NB4 (cell line): ENCODE results near the gene MORN1.

Source experiments
- DNase-seq: peaks from one replicate; pipeline ENCODE4 v3.0.0; 2010; ENCODE audit warnings: low read depth
- H3K4me3 ChIP-seq: one replicate; pipeline ENCODE4 v1.5.1; 2011; ENCODE audit warnings: mild to moderate bottlenecking, low read depth, low read length, moderate library complexity
- CTCF ChIP-seq: IDR thresholded peaks from one replicate; pipeline ENCODE4 v1.5.1; 2012; ENCODE audit warnings: low read depth, low read length
- MAX ChIP-seq: IDR thresholded peaks from 2 replicates; pipeline ENCODE4 v1.6.1; 2011; ENCODE audit warnings: low read depth, low read length
- MYC ChIP-seq: IDR thresholded peaks from 2 replicates; pipeline ENCODE4 v1.6.1; 2011; ENCODE audit warnings: low read depth, low read length
- POLR2A ChIP-seq: IDR thresholded peaks from 2 replicates; pipeline ENCODE4 v1.6.1; 2011; ENCODE audit warnings: mild to moderate bottlenecking; ENCODE audit not compliant: insufficient read length; ENCODE audit errors: extremely low read depth

MORN1 gene

DNA sequence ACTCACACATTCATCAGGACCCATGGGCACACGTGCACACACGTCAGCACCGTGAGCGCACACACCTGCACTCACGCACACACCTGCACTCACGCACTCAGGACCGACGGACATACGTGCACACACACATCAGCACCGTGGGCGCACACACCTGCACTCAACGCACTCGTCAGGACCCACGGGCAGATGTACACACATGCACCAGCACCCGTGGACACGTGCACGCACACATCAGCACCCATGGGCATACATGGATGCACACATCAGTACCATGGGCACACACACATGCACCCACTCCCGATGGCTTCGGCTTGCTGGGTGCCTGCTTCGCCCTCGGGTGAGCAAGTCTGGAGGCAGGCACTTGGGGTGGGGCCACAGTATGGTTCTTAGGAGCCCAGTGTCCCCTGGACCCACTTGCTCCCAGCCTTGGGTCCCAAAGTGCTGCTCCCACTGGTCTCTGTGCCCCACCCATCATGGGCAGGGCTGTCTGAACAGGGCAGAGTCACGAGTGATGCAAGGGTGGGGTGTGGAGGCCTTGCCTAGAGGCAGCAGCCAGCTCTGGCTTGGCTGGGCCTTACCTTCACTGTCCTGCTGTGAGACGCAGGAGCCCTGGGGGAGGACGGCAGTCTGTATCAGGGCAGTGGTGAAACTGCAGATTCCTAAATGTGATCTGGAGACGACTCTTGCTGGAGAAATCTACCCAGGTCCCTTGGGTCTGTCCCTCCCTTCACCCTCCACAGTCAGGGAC, 113.4 kb downstream of the MORN1 start:
- no peak overlapping the region for H3K4me3 ChIP-seq
- TF ChIP-seq MYC (no peak), MAX (no peak), POLR2A (no peak), CTCF (no peak)
- DNase-seq: no peak

- TF ChIP-seq CTCF (no peak), MAX (no peak), MYC (no peak), POLR2A (no peak)
- no peak overlapping the region for H3K4me3 ChIP-seq
- no peak for DNase-seq
Observed at GRCh38 chr1:2276803-2277580, 114.4 kb downstream of the MORN1 start.

DNA sequence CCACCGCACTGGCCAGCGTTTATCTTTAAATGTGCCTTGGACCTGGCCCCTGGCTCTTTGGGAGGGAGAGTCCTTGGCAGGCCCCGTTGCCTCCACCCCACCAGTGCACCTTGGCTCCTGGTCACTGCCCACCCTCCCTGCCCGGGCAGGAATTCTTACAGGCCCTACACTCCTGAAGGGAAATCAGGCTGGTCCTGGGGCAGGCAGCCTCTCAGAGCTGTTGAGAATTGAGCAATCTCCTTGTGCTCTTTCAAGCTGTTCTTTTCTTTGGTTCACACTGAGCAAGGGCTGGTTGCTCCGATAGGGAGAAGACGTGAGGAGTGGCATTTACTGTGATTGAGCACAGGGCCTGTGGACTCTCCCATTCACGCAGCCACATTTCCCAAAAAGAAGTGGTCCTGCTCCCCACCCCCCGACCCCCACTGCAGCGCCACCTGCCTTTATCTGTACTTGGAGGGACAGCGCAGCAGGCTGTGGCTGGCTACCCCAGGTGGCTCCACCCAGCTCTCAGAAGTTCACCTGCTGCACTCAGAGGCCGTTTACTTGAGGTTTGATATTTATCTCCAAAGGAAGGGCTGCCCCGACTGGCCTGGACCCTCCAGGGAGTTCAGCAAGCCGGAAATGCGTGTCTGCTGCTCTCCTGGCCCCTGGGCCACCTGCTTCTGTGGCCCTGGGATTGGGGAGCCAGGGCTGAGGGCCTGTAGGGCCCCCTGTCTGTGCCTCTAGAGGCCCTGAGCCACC, 115.4 kb downstream of the MORN1 start:
- TF ChIP-seq CTCF (no peak), MAX (no peak), MYC (no peak), POLR2A (no peak)
- DNase-seq: peak; percentile 77
- H3K4me3 ChIP-seq: no peak overlapping the region

DNA sequence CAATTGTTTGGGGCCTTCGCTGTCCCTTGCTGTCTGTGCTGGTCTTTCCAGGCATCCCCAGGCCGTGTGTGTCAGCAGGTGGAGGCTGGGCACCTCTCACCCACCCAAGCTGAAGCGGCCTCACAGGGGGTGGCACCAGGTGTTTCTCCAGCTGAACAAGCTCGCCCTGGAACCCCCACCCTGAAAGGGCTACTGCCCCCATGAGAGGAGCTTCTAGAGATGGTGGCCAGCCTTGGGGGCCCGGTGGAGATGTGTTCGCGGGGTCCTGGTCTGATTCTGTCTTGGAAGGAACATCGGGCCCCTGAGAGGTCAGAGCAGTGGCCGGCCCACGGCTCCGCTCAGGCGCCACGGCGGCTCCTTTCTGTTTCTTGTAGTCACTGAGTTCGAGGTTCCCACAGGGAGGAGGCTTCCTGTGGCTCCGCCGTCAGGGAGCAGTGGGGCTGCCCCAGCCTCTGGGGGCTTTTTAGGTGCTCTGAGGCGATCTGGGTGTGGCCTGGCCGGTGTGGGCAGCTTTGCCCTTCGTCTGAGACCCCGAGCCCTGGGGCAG, 116.4 kb downstream of the MORN1 start:
- peak; percentile 21 for DNase-seq
- no peak overlapping the region for H3K4me3 ChIP-seq
- TF ChIP-seq MAX (no peak), CTCF (no peak), POLR2A (no peak), MYC (no peak)

DNA sequence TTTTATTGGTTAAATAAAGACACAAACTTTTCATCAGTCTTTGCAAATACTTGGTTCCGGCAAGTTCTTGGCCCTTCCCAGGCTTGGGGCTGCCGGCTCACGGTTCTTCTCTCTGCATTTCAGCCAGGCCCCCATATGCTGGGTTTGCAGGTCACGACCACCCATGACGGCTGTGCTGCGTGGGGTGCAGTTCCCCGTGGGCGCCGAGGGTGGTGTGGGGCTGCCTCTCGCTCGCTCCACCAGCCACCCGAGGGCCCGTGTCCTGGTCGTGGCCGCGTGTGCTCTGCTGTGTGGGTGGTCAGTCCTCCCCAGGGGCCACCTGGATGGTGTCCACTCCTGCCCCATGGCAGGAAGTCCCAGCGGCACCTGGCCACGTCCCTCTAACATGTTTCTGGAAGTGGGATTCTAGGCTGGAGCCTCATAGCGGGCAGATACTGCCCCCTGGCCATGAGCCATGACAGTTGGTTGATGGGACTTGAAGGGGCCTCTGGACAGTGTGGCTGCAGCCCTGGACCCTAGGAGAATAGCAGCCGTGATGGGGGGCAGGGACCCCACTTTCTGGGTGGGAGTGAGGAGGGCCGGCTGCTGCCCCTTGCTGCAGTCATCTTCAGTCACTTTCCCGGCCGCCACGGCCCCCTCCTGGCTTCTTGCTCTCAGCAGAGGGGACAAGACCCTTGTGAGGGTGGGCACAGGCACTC, 117.0 kb downstream of the MORN1 start:
- DNase-seq: no peak
- no peak overlapping the region for H3K4me3 ChIP-seq
- TF ChIP-seq MAX: no peak
